ENCODE results near the gene SHISA8. TPM values are rescaled to one million over a fixed set of nuclear protein-coding genes. Genes with fewer than 3 reads are reported as not detected.

SHISA8 gene
- total and polyA plus RNA-seq, 10 of the 15 experiments (the other 5 are each of a cell fraction or from before 2014, with no cell fraction given): 0.06 to 10.1 (median 0.25) TPM

GRCh38 chr22:41913842-41914534, 886 bp downstream of the SHISA8 start:
- WGBS (ENCODE audit: insufficient coverage, insufficient replicate concordance, low lambda C conversion rate, missing lambda C conversion rate): 3% methylated on average over 73 of the region's 79 CpGs
- POLR2A ChIA-PET: interaction anchor here (0.6 to 15.3 kb wide), 8 partner anchors 10 to 82 kb away, joined by 3 to 599 read pairs (median 4); partner anchors contain the start of gene CENPM
- no peak for DNase-seq (ENCODE audit: low read depth, low spot score)
- CTCF ChIA-PET: interaction anchor here (0.9 to 2.9 kb wide), 6 partner anchors 11 to 247 kb away, joined by 3 to 9 read pairs (median 4); no protein-coding TSS in a partner anchor
- no peaks in the 10 kb centered on the region for H3K9me3 ChIP-seq (replicated peaks; ENCODE audit: control insufficient read depth, insufficient read depth, low read length)
- RAD21 ChIA-PET (ENCODE audit: unreplicated experiment): interaction anchor here (0.7 to 5.8 kb wide), 7 partner anchors 12 to 217 kb away, joined by 3 to 40 read pairs (median 3); partner anchors contain the start of genes CCDC134 and TNFRSF13C
- H4K20me1 ChIP-seq (ENCODE audit: control insufficient read depth, insufficient read depth): peaks cover 6% of the 10 kb centered on the region; the same call in 1 of the 2 replicates
- no peak overlapping the region for H3K9ac ChIP-seq (ENCODE audit: control insufficient read depth, insufficient read depth, low read length)
- SMC1A ChIA-PET (ENCODE audit: uncharacterized antibody, unreplicated experiment): interaction anchor here (1.4 to 1.5 kb wide), 3 partner anchors 22 to 217 kb away, joined by 4 to 5 read pairs (median 5); no protein-coding TSS in a partner anchor
- no peaks in the 10 kb centered on the region for H3K79me2 ChIP-seq (ENCODE audit: control insufficient read depth, insufficient read depth, low read length)
- BruUV-seq (replicated peaks): no TSS peak
- peak overlapping the region; percentile 89; the same call in 1 of the 2 replicates for H3K4me2 ChIP-seq (ENCODE audit: control insufficient read depth, insufficient read depth)
- intact Hi-C loops (cut with micrococcal nuclease; ENCODE audit: unreplicated experiment) (no loop called here), in situ Hi-C loops (cut with MboI) (no loop called here)
- FAIRE-seq: no peak
- no peak for ATAC-seq
- peaks cover 30% of the 10 kb centered on the region for H3K4me1 ChIP-seq (ENCODE audit: control insufficient read depth, insufficient read depth, low read length)
- H3K4me3 ChIP-seq: peak overlapping the region; percentile 32; the same call in 1 of the 2 replicates
- H3K27me3 ChIP-seq (replicated peaks in 1 of 2; ENCODE audit: control insufficient read depth in 2 of 2, insufficient read depth in 2 of 2, low read length in 1 of 2): peaks cover 6 to 12% of the 10 kb centered on the region in 2 experiments; a peak in 3 of 4 replicates
- no peak overlapping the region for H3K27ac ChIP-seq (ENCODE audit: control insufficient read depth, insufficient read depth)
- peak overlapping the region; percentile 15; the same call in 1 of the 2 replicates for H2AFZ ChIP-seq (ENCODE audit: control insufficient read depth, low read depth, low read length)
- no peaks in the 10 kb centered on the region for H3K36me3 ChIP-seq (ENCODE audit: control insufficient read depth in 2 of 2, insufficient read depth in 2 of 2, low read length in 1 of 2)
- TF ChIP-seq IKZF2 (IDR thresholded peaks at IDR 0.05) (no peak), HDGF (IDR thresholded peaks at IDR 0.05) (no peak), RAD51 (IDR thresholded peaks at IDR 0.05) (no peak), ZNF592 (IDR thresholded peaks at IDR 0.05) (peak; percentile 16; the same call in 1 of the 2 replicates), CHD2 (IDR thresholded peaks at IDR 0.05; ENCODE audit: borderline replicate concordance, low read depth, low read length) (no peak), LARP7 (IDR thresholded peaks at IDR 0.05) (peak; percentile 46; the same call in 1 of the 2 replicates), NKRF (conservative IDR thresholded peaks at IDR 0.05) (0 out of 2 replicates have a peak, but pooled peaks have one; percentile 19), IKZF1 (conservative IDR thresholded peaks at IDR 0.05) (peak; percentile 75; the same call in 1 of the 2 replicates), SUZ12 (IDR thresholded peaks at IDR 0.05; ENCODE audit: unreplicated experiment) (no peak), TARDBP (IDR thresholded peaks at IDR 0.05; ENCODE audit: borderline replicate concordance) (no peak), DPF2 (IDR thresholded peaks at IDR 0.05) (peak; percentile 39; the same call in 1 of the 2 replicates), BRCA1 (IDR thresholded peaks at IDR 0.05; ENCODE audit: low read depth, low read length) (no peak), TCF3 (IDR thresholded peaks at IDR 0.05; ENCODE audit: borderline replicate concordance, insufficient read depth, low read depth, low read length) (no peak), BHLHE40 (IDR thresholded peaks at IDR 0.05; ENCODE audit: borderline replicate concordance in 1 of 2, low read depth in 2 of 2, low read length in 1 of 2) (peak; percentile 73 to 96; a peak in 3 of 4 replicates), HDAC6 (IDR thresholded peaks at IDR 0.05; ENCODE audit: unreplicated experiment) (peak; percentile 96), USF1 (IDR thresholded peaks at IDR 0.05; ENCODE audit: borderline replicate concordance, extremely low read length, insufficient read depth, low read depth, low read length) (no peak)
